Measurements from ENCODE around the gene STK24.
A peak's percentile ranks its signal among the peaks of the same experiment; 100 is the strongest.

STK24 gene

DNA sequence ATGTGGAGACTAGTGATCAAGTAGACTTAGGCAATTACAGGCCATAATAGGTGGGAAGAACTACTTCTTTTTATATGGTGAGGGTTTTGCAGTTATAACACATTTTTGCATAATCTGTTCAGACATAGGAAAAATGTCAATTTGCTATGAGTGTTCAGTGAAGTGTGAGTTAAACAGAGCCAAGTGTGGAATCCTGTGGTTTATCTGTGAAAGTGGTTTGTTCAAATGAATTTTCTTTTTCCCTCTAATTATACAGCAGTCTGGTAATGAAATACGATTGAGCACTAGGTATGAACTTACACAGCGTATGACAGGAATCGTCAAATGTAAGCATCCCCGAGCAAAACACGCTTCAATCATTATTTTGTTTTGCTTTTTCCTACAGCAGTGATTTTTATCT, 178.3 kb downstream of the STK24 start:
- DNase-seq = no peak

DNA sequence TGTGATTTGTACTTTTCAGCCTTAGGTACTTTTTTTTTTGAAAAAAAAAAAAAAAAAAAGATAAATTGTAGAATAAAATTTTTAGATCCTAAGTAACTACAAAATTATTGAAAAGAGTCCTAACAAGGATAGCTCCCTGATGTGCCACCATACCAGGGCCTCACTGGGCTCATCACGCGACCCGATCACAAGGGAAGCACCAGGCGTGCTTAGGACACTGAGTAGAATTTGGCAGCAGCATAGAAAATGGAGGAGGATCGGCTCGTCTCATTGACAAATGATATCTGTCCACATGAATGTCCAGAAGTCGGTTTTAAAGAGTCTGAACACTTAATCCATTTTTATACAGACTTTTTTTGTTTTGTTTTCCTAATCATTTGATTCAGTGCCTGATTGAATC, 179.0 kb downstream of the STK24 start:
- DNase-seq = no peak

DNA sequence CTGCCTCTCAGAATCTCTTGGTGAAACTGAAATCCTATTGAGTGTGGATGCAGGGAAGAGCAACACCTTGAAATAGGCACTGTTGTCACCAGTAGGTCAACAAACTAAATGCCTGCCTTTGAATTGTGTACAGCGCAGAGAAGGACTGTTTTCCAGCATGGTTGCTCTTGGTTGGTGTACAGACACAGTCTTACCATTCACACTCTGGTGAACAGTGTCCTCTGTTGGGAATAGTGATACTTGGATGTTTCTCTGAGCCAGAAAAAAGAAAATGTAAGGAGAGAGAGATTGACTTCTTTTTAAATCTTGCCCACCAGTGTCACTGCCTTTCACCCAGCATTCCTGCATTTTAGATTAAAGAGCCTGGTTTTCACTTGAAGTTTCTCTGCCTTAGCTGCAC, 179.7 kb downstream of the STK24 start:
- peak; percentile 49 for DNase-seq

DNA sequence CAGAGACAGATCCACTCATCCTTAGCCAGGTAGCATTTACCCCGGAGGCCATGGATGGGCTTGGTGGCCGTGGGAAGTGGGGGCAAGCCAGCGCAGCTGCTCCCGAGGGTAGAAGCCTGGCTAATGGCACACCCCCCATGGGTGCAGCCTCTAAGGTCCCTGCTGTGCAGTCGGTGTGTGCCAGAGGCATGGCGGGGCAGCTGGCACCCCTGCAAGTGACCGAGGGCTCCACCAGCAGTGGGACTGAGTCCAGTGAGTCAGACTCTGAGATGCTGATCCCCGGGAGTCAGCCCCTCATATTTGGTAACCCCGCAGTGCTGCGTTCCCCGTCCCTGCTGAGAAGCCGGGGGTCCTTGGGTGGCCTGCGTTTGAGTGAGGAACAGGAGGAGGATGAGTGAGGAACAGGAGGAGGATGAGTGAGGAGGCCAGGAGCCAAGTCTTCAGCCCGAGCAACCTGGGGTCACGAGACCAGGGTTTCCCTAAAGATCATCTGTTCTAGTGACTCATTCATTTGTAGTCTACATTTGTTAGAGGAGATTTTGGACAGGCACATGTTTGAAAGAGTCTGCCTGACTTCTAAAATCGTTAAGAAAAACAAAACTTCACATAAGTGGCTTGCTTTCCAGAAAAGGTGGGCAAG, 180.7 kb downstream of the STK24 start:
- no peak for DNase-seq

Measured in DMS79 (cell line).